HG02571 (cell line): ENCODE results near the gene SMPX.

Experiments used
- ATAC-seq: cut with Tn5 transposase; IDR thresholded peaks from one replicate; pipeline ENCODE4 v1.9.1; 2021; ENCODE audit warnings: mild to moderate bottlenecking, moderate library complexity; ENCODE audit not compliant: unreplicated experiment

Gene SMPX

GRCh38 chrX:21715825-21716224 is 42.1 kb downstream of the SMPX start:
- ATAC-seq, result no peak

- ATAC-seq, result no peak
Measured at GRCh38 chrX:21715337-21715736, 42.6 kb downstream of the SMPX start.

- ATAC-seq, result no peak
Measured at GRCh38 chrX:21711848-21712197, 46.1 kb downstream of the SMPX start.

- ATAC-seq, result no peak
Measured at GRCh38 chrX:21711129-21711847, 46.6 kb downstream of the SMPX start.

- ATAC-seq, result no peak
Measured at GRCh38 chrX:21708116-21708515, 49.8 kb downstream of the SMPX start.

- ATAC-seq, result no peak
Measured at GRCh38 chrX:21705225-21705624, 52.7 kb downstream of the SMPX start.

- ATAC-seq, result no peak
Measured at GRCh38 chrX:21702725-21703124, 55.2 kb downstream of the SMPX start.

- no peak for ATAC-seq
Measured at GRCh38 chrX:21700967-21701366, 56.9 kb downstream of the SMPX start.

GRCh38 chrX:21700275-21700674 is 57.6 kb downstream of the SMPX start:
- ATAC-seq, result no peak

GRCh38 chrX:21699136-21699535 is 58.8 kb downstream of the SMPX start:
- ATAC-seq, result no peak

GRCh38 chrX:21698272-21698671 is 59.6 kb downstream of the SMPX start:
- no peak for ATAC-seq

GRCh38 chrX:21691512-21692018 is 66.4 kb downstream of the SMPX start:
- no peak for ATAC-seq

GRCh38 chrX:21683941-21684340 is 74.0 kb downstream of the SMPX start:
- ATAC-seq, result no peak

- no peak for ATAC-seq
Measured at GRCh38 chrX:21678048-21678612, 79.8 kb downstream of the SMPX start.

- no peak for ATAC-seq
Measured at GRCh38 chrX:21675931-21676330, 82.0 kb downstream of the SMPX start.

GRCh38 chrX:21674430-21675186 is 83.3 kb downstream of the SMPX start:
- ATAC-seq, result no peak

- ATAC-seq, result no peak
Measured at GRCh38 chrX:21666679-21667078, 91.2 kb downstream of the SMPX start.

GRCh38 chrX:21666252-21666651 is 91.7 kb downstream of the SMPX start:
- no peak for ATAC-seq

- no peak for ATAC-seq
Measured at GRCh38 chrX:21662761-21663160, 95.2 kb downstream of the SMPX start.

- no peak for ATAC-seq
Measured at GRCh38 chrX:21661316-21661715, 96.6 kb downstream of the SMPX start.

- no peak for ATAC-seq
Measured at GRCh38 chrX:21660156-21660555, 97.8 kb downstream of the SMPX start.

GRCh38 chrX:21659320-21659719 is 98.6 kb downstream of the SMPX start:
- ATAC-seq, result no peak
